Dermis microvascular lymphatic vessel endothelial cell (primary cell): ENCODE measurements around the gene DGLUCY. TPM values are rescaled to one million over a fixed set of nuclear protein-coding genes. Genes with fewer than 3 reads are reported as not detected.
A peak's percentile ranks its signal among the peaks of the same experiment; 100 is the strongest.
"Not testable (repeated sequence)": the region's sequence is repeated elsewhere in the genome, so short reads cannot be mapped to it uniquely, and the experiment has no call there.

ENCODE experiments used
- DNase-seq, 2 donors: peaks; one replicate each; pipeline versions ENCODE4 v3.0.0 to v3.0.0-alpha.2; 2010; ENCODE audit warnings: low read depth in 2 of 2
- total RNA-seq: library from RNA; depleted of rRNA; stranded (reverse); fragments of >200 nt; gene quantifications from 2 replicates; pipeline ENCODE4 v1.2.1, GENCODE V29; 2014

Gene DGLUCY
- total RNA-seq, 1 donor from 2014 or later, result 33.9 TPM

DNA sequence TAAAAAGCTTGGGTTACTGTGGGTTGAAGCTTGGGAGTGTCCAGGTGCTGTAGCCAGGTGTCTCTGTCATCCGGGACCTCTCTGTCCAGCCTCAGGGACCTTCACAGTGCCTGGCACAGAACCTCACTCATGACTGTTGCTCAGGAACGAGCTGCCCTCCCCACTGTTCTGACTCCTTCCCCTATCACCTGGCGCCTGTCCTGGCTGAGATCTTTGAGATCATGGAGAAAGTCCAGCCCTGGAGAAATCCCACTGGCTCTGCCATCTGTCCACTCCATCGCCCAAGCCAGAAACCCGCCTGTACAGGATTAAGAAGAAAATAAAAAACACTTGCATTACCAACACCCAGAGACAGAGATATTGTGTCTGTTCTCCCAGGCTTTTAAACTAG, 53.5 kb downstream of the DGLUCY start:
- no peak for DNase-seq

- DNase-seq, result no peak
These were observed 56.1 kb downstream of the DGLUCY start for GRCh38 chr14:91169951-91170350.

DNA sequence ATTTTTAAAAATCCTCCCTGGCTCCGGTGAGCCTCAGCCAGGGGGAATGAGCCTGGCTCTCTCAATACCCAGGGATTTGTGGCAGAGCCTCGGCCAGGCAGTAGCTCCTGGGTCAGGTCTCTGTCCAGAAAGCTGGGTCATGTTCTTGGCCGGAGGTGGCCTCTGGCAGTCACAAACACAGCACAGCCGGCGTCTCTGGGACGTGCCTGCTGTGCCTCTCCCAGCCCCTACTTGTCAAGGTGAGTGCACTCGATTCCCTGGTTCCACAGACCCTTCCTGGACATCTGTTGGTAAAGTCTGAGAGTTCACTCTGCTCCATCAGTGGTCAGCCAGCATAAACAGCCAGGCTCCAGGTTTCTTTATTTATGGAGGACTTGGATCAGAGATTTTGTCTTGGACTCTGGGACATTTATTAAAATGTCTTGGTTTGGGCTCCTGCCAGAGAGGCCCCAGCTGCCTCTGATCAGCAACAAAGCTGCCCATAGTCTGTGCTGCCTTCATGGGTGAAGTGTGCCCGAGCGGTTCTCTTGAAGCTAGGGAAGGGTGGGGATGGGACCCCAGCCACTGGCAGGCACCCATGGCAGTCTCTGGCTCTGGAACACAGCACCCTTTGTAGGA, 56.7 kb downstream of the DGLUCY start:
- no peak for DNase-seq

DNA sequence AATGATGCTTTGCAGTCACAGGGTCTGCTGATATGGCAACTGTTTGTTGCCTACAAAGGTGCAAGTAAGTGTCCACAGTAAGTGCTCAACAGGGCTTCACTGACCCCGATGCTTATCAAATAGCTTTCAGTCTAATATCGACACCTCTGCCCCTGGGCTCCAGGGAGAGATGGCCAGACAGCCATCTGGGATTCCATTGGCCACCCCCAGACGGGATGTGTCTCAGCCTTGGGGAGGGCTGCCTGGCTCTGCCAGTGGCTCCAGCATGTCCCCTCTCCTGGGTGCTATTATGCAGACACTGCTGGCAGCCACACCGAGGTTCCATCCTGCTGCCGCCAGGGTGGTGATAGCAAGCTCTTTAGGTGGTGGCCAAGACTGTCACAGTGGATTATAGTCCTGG, 57.4 kb downstream of the DGLUCY start:
- DNase-seq, result no peak

GRCh38 chr14:91173221-91173670, 59.4 kb downstream of the DGLUCY start:
- peak; percentile 75 to 84 for DNase-seq

- no peak for DNase-seq
These were observed 60.0 kb downstream of the DGLUCY start for GRCh38 chr14:91173904-91174303.

GRCh38 chr14:91175291-91176201, 61.7 kb downstream of the DGLUCY start:
- DNase-seq, result no peak

DNA sequence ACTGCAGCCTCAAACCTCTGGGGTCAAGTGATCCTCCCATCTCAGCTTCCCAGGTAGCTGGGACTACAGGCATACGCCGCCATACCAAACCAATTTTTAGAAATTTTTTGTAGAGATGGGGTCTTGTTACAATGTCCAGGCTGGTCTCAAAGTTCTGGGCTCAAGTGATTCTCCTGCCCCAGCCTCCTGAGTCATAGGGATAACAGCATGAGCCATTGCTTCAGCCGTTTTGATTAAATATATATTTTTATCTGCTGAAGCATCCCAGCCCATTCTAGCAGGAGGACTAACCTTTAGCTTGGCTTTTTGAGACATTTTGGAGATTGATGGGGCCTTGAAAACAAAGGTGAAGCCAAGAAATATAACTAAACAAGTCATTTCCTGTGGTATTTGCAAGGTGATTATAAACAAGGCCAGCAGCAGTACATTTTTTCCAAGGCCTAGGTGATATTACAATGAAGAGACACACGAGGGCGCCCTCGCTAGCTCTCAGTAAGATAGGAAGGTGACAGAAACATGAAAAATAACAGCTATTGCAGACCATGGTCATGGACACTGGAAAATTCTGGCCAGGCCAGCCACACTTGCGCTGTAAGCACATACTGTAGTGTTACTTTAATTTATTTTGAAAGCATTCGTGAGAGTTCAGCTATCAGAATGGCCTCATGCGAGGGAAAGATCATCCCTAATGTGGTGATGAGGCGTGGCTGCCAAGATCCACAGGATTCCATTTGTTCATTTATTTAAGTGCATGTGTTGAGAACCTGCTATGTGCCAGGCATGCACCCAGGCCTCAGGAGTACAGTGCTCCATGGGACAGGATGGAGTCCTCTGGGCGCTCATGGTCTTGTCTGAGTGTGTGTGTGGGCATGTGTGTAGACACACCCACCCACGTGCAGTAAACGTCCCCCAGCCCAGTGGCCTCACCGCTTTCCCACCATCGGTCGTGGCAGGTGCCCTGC, 63.5 kb downstream of the DGLUCY start:
- DNase-seq, result peak; percentile 74 to 85

GRCh38 chr14:91180611-91181010, 66.7 kb downstream of the DGLUCY start:
- DNase-seq, result no peak

GRCh38 chr14:91182753-91183152, 68.9 kb downstream of the DGLUCY start:
- DNase-seq, result not testable (repeated sequence)

DNA sequence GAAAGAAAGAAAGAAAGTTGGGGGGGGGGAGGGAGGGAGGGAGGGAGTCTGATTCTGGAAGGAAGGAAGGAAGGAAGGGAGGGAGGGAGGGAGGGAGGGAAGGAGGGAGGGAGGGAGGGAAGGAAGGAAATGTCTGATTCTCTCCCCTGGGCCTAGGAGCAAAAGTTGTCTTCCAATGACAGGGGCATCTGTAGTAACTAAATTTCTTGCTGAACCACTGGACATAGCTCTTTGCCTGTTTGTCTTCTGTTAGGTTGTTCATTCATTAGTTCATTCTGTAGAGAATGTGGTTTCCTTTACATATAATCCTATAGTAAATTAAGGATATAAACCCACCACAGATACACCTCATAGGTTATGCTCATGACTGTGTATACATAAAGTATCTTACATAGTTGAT, 70.7 kb downstream of the DGLUCY start:
- no peak for DNase-seq

DNA sequence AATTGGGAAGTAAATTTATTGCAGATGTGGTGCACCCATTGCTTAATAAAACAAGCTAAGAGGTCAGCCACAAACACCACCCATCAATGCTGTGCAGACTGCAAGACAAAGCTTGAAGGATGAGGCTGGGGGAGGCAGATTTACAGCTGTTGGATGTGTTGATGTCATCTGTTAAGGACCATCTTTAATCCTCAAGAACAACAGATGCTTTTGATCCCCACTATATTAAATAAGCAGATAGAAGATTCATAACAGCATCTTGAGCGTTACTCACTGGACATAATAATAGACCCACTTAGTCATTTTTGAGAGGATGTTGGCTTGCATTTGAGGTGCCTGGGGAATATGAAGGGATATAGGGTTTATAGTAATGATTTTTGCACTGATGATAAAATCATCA, 71.8 kb downstream of the DGLUCY start:
- DNase-seq, result no peak

GRCh38 chr14:91186515-91187066, 72.7 kb downstream of the DGLUCY start:
- no peak for DNase-seq

DNA sequence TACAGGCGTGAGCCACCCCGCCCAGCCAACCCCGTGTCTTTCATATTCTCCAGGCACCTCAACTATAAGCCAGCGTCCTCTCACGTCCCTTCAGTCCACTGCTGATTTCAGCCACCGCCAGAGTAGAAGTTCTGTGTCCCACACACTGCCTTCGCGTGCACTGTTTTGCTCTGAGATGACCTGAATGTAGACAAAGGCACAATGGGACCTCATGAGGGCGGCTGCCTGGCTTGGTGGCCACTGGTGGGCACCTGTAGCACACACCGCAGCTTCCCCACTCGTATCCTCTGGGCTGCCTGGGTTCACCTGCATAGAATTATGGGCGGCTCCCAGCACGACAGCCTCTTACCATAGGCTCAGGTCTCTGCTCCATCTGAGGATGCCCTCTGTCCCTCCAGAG, 73.4 kb downstream of the DGLUCY start:
- DNase-seq, result no peak

DNA sequence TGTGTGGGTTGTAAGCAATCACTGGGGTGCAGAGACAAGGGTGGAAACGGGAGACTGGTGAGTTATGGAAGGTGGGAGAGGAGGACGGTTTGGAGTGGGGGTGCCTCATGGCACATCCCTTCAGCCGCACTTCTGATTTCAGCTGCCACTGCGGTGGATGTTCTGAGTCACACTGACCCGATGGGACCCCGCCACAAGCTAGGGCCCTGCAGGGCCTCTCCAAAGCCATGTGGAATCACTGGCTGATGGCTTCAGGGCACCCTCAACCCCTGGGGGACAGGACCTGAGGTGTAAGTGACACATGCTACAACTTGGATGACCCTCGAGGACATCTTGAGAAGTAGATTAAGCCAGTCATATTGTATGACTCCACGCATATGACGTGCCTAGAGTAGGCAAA, 77.0 kb downstream of the DGLUCY start:
- DNase-seq, result no peak

GRCh38 chr14:91193069-91193468, 79.2 kb downstream of the DGLUCY start:
- DNase-seq, result no peak

DNA sequence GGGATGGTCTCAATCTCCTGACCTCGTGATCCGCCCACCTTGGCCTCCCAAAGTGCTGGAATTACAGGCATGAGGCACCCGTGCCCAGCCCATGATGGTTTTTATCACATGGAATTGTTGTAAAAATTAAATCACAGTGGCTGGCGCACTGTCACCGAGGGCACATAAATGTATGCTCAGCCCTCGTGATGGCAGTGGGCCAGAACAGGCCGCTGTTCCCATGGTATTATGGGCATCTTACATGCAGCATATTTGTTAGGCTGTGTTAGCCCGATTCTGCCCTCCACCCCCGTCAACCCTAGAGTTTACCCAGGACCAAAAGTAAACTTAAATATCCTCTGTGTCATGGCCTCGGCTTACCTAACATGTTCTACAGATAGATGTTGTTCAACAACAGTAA, 82.0 kb downstream of the DGLUCY start:
- DNase-seq, result no peak

DNA sequence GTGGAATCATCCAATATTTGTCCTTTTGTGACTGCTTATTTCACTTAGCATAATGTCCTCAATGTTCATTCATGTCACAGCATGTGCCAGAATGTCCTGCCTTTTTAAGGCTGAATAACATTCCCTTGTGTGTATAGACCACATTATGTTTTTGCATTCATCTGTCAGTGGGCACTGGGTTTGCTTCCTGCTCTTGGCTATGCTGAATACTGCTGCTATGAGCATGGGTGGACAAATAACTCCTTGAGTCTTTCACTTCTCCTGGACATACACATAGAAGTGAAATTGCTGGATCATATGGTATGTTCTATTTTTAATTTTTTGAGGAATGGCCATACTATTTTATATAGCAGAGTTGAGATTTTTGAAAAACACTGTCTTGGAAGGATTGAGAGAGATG, 83.8 kb downstream of the DGLUCY start:
- no peak for DNase-seq

GRCh38 chr14:91200802-91201201, 86.9 kb downstream of the DGLUCY start:
- not testable (repeated sequence) for DNase-seq

DNA sequence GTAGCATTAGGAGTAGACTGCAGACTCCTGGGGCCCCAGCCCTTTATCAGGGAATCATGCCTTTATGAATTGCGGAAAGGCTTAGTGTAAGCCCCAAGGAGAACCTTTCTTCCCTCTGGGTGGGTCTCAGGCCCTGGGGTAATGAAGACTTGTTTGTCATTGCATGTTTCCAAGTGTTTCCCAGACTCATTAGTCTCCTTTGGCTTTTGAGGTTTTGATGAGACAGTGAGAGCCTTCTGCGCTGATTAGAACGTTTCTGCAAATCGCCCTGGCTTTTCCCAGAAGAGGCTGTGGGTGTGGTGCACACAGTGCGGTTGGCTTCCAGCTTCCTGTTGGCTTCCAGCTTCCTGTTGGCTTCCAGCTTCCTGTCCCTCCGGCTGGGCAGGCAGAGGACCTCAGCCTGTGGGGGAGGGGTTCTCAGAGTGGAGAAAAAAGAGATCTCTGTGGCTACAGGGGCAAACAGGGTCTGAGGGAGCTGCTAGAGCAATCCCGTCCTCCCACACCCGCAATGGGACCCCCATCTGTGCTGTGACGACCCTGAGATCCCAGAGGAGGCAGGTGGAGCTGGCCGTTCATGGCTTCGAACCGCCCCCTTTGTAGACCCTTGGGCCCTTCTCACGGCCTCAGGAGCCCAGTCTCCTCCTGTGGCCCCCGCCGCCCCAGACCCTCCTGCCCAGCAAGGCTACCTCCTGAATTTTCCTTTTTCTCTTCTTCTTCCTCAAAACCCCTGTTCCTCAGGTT, 88.5 kb downstream of the DGLUCY start:
- peak; percentile 42 to 74 for DNase-seq

- no peak for DNase-seq
These were observed 90.8 kb downstream of the DGLUCY start for GRCh38 chr14:91204657-91205056.
